ENCODE results near the gene C1orf174. TPM values are rescaled to one million over a fixed set of nuclear protein-coding genes. Genes with fewer than 3 reads are reported as not detected.

Gene C1orf174
- total RNA-seq, 1 experiment from 2014 or later, result 21.1 TPM

DNA sequence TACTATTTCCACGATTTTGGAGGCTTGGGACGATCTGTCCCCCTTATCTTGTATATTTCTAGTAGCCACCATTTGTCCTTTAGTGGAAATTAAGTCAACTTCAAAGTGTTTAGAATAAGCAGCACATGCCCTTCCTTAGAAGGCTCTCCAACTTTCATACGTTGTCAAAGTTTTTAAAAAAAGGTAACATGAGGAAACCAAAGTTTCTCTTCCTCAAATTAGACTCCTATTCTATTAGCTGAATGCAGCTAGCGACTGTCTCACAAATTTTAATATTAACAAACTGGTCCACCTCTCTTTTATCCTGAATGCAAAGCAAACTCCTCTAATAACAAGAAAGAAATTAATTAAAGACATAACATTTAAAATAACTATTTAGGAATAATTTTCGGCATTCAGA, 6.9 kb downstream of the C1orf174 start:
- H3K4me1 ChIP-seq (ENCODE audit: insufficient read depth, low read length), result no peaks in the 10 kb centered on the region
- H2BK20ac ChIP-seq (ENCODE audit: low read depth, low read length, poor library complexity, severe bottlenecking), result no peak overlapping the region
- H3K4ac ChIP-seq (ENCODE audit: low read depth, low read length), result no peak overlapping the region
- no CpG with 5 or more reads among the region's 5 CpGs for WGBS (ENCODE audit: extremely low coverage, insufficient read length, low lambda C conversion rate)
- no peak overlapping the region for H3K9ac ChIP-seq (ENCODE audit: extremely low read depth, insufficient read length, low read length)
- H4K91ac ChIP-seq (ENCODE audit: insufficient read length, low read depth, low read length), result no peak overlapping the region
- H4K8ac ChIP-seq (replicated peaks; ENCODE audit: insufficient read length, low read depth, low read length), result no peak overlapping the region
- H2BK12ac ChIP-seq (ENCODE audit: insufficient read length, low read depth, low read length), result no peak overlapping the region
- no peak overlapping the region for H3K14ac ChIP-seq (ENCODE audit: insufficient read depth, low read length)
- Mint-ChIP-seq H3K27me3 (ENCODE audit: low read depth) (no peaks in the 10 kb centered on the region; the same call in 1 of the 2 replicates), H3K4me1 (peaks cover 0 to 6% of the 10 kb centered on the region in 2 experiments; a peak in 2 of 4 replicates), H3K4me3 (no peak overlapping the region), H3K36me3 (ENCODE audit: insufficient read depth in 1 of 3, low read depth in 3 of 3) (peaks cover 28 to 53% (median 41%) of the 10 kb centered on the region in 3 experiments), H3K27ac (no peak overlapping the region), H3K9me3 (peaks cover 9% of the 10 kb centered on the region in 2 experiments; a peak in 4 of 5 replicates)
- H3K9me3 ChIP-seq (ENCODE audit: control insufficient read depth, low read depth, low read length), result no peaks in the 10 kb centered on the region
- TF ChIP-seq, protein P1, sequence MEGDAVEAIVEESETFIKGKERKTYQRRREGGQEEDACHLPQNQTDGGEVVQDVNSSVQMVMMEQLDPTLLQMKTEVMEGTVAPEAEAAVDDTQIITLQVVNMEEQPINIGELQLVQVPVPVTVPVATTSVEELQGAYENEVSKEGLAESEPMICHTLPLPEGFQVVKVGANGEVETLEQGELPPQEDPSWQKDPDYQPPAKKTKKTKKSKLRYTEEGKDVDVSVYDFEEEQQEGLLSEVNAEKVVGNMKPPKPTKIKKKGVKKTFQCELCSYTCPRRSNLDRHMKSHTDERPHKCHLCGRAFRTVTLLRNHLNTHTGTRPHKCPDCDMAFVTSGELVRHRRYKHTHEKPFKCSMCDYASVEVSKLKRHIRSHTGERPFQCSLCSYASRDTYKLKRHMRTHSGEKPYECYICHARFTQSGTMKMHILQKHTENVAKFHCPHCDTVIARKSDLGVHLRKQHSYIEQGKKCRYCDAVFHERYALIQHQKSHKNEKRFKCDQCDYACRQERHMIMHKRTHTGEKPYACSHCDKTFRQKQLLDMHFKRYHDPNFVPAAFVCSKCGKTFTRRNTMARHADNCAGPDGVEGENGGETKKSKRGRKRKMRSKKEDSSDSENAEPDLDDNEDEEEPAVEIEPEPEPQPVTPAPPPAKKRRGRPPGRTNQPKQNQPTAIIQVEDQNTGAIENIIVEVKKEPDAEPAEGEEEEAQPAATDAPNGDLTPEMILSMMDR (conservative IDR thresholded peaks at IDR 0.05), result no peak
- H3K23me2 ChIP-seq (ENCODE audit: insufficient read length, low read depth, low read length, poor library complexity, severe bottlenecking), result no peaks in the 10 kb centered on the region
- DNase-seq, result no peak
- H2BK120ac ChIP-seq (ENCODE audit: low read depth, low read length, poor library complexity, severe bottlenecking), result no peak overlapping the region
- no peak overlapping the region for H3K56ac ChIP-seq (ENCODE audit: insufficient read length, low read depth, low read length)
- no peak overlapping the region for H3T11ph ChIP-seq (ENCODE audit: low read length)
- no peak overlapping the region for H2AFZ ChIP-seq (ENCODE audit: low read length)
- H4K5ac ChIP-seq (ENCODE audit: insufficient read length, low read depth, low read length), result no peak overlapping the region
- H2AK5ac ChIP-seq (ENCODE audit: insufficient read length, low read length), result no peak overlapping the region
- no peaks in the 10 kb centered on the region for H4K20me1 ChIP-seq (ENCODE audit: control insufficient read depth, insufficient read depth, insufficient read length)
- no peak overlapping the region for H3K23ac ChIP-seq (ENCODE audit: insufficient read length, low read depth, low read length)
- H3K27ac ChIP-seq (ENCODE audit: insufficient read length, low read depth, low read length), result no peak overlapping the region
- no peak overlapping the region for H3K18ac ChIP-seq (ENCODE audit: insufficient read length, low read depth, low read length)
- H3K79me1 ChIP-seq (ENCODE audit: insufficient read depth, low read depth, low read length, poor library complexity, severe bottlenecking), result peaks cover 15% of the 10 kb centered on the region
- no peaks in the 10 kb centered on the region for H3K27me3 ChIP-seq (ENCODE audit: insufficient read depth, low read length)
- H2BK15ac ChIP-seq (ENCODE audit: low read depth, low read length), result no peak overlapping the region
- H2BK5ac ChIP-seq (ENCODE audit: insufficient read length, low read length), result no peak overlapping the region
- H3K4me2 ChIP-seq (ENCODE audit: insufficient read depth, insufficient read length, low read length), result no peak overlapping the region
- peaks cover 26% of the 10 kb centered on the region; the same call in 1 of the 2 replicates for H3K79me2 ChIP-seq (ENCODE audit: insufficient read depth, low read length)
